Measurements from ENCODE around the gene ADCYAP1R1. TPM values are rescaled to one million over a fixed set of nuclear protein-coding genes. Genes with fewer than 3 reads are reported as not detected.

Gene ADCYAP1R1
- total and polyA plus RNA-seq, 11 donors, result 0.42 to 7.7 (median 1.6) TPM

DNA sequence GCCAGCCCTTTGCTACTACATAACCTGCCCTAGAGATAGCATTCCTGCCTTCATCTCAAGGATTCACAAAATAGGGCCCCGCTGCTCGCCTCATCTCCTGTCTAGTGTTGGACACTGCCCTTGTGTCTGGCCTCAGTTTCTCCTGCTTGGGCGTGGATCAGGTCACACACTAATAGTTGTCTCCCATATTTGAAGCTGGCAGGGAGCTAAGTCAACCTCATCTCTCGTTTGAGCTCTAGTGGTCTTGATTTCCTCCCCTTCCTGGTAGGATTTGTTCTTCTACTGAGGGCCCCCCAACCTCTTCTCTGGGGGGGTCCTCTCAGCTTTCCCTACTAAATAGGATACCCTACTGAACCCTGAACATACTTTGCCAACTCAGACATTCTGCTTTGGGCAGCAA is 42.2 kb downstream of the ADCYAP1R1 start:
- WGBS, 4 donors, result 74 to 79% (median 76%) methylated on average over 4 of the region's 4 CpGs
- no peak for TF ChIP-seq POLR2A (IDR thresholded peaks at IDR 0.05)
- H3K36me3 ChIP-seq, result no peaks in the 10 kb centered on the region
- peaks cover 0 to 15% (median 0%) of the 10 kb centered on the region in 9 donors for H3K27me3 ChIP-seq
- DNase-seq (peak in 1 of 5 donors; percentile 4), ATAC-seq (no peak)
- no peak overlapping the region for H3K4me3 ChIP-seq
- H3K27ac ChIP-seq, result no peak overlapping the region
- H3K4me1 ChIP-seq, result no peaks in the 10 kb centered on the region
- intact Hi-C loops (cut with DNase I), result no loop called here
- no peaks in the 10 kb centered on the region for H3K9me3 ChIP-seq

DNA sequence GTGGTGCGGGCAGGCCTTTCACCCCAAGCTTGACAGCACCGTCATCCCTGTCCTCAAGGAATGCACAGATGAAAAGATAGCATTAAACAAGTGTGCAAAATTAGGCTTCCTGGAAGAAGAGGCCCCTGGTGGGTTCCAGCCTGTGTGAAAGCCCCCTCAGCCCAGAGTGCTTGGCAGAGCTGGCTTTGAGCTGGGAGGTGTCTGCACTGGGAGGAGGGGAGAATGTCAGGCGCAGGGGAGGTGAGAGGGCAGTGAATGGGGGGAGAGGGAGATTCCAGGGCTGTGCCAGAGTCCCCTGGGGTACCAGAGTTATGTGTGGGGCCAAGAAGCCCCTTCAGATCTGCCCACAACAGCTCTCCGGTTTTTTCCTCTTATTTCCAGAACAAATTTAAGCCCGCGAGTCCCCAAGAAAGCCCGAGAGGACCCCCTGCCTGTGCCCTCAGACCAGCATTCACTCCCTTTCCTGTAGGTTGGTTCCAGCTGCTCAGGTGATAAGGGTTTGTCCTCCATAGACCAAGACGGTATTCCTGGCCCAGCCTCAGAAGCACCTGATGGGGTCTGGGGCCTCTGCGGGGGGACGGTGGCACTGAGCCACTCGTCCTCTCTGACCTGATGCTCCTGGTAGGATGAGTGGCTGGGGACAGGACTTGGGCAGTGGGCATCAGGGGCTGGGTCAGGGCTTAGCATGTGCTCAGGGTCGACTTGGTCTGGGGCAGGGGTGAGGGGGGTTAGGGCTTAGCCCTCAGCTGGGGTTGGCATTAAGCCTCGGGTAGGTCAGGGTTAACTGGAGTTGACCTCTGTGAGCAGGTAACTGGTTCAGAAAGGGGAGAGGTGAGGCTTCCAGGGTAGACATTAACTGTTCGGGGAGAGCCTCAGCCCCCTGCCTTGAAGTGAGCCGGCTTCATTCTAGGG is 43.4 kb downstream of the ADCYAP1R1 start:
- no peak for TF ChIP-seq POLR2A (IDR thresholded peaks at IDR 0.05)
- TF ChIP-seq, protein P1, sequence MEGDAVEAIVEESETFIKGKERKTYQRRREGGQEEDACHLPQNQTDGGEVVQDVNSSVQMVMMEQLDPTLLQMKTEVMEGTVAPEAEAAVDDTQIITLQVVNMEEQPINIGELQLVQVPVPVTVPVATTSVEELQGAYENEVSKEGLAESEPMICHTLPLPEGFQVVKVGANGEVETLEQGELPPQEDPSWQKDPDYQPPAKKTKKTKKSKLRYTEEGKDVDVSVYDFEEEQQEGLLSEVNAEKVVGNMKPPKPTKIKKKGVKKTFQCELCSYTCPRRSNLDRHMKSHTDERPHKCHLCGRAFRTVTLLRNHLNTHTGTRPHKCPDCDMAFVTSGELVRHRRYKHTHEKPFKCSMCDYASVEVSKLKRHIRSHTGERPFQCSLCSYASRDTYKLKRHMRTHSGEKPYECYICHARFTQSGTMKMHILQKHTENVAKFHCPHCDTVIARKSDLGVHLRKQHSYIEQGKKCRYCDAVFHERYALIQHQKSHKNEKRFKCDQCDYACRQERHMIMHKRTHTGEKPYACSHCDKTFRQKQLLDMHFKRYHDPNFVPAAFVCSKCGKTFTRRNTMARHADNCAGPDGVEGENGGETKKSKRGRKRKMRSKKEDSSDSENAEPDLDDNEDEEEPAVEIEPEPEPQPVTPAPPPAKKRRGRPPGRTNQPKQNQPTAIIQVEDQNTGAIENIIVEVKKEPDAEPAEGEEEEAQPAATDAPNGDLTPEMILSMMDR (IDR thresholded peaks at IDR 0.05), result no peak
- intact Hi-C loops (cut with DNase I), result no loop called here
- DNase-seq (peak in 1 of 5 donors; percentile 29), ATAC-seq (no peak)
- Histone ChIP-seq H3K9me3 (no peaks in the 10 kb centered on the region), H3K27me3 (peaks cover 0 to 15% (median 0%) of the 10 kb centered on the region in 9 donors), H3K27ac (no peak overlapping the region), H3K4me1 (no peaks in the 10 kb centered on the region), H3K4me3 (no peak overlapping the region), H3K36me3 (no peaks in the 10 kb centered on the region)
- 72 to 87% (median 77%) methylated on average over 8 to 15 of the region's 15 CpGs for WGBS, 4 donors

DNA sequence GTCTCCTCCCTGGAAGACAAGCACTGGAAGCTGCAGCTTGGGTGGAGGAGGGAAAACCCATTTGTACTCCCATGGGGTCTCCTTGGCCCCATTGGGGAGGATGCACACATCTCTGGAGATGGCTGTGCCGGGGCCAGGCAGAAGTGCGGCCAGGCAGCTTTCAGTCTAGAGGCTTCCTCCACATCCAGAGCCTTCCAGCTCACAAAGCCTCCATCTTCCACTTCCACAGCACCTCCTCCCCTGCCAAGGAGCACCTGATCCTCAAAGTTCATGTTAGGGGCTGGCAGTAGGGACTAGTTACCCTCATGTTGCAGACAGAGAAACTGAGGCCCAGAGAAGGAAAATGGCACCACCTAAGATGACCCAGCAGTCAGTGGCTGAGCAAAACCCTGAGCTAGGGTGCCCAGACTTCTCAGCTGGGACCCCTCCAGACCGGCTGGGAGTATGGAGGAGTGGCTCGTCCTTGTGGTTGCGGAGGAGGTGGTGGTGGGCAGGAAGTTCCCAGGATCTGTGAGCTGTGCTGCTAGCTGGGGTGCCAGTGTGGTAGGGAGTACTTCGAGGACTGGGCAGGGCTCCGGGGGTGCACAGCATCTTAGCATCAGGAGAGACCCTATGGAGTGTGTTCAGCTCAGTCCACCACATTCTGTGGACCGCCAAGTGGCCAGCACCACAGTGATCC is 44.2 kb downstream of the ADCYAP1R1 start:
- 56 to 74% (median 63%) methylated on average over 5 to 8 of the region's 8 CpGs for WGBS, 4 donors
- TF ChIP-seq, protein P1 (IDR thresholded peaks at IDR 0.05), result no peak
- TF ChIP-seq POLR2A (IDR thresholded peaks at IDR 0.05), result no peak
- peak in 1 of 4 donors; percentile 37 for ATAC-seq
- no peak overlapping the region for H3K27ac ChIP-seq
- no peaks in the 10 kb centered on the region for H3K4me1 ChIP-seq
- intact Hi-C loops (cut with DNase I), result no loop called here
- H3K36me3 ChIP-seq, result no peaks in the 10 kb centered on the region
- peaks cover 0 to 15% (median 0%) of the 10 kb centered on the region in 9 donors for H3K27me3 ChIP-seq
- H3K4me3 ChIP-seq, result no peak overlapping the region
- H3K9me3 ChIP-seq, result no peaks in the 10 kb centered on the region
- DNase-seq, result peak in 1 of 5 donors; percentile 40

DNA sequence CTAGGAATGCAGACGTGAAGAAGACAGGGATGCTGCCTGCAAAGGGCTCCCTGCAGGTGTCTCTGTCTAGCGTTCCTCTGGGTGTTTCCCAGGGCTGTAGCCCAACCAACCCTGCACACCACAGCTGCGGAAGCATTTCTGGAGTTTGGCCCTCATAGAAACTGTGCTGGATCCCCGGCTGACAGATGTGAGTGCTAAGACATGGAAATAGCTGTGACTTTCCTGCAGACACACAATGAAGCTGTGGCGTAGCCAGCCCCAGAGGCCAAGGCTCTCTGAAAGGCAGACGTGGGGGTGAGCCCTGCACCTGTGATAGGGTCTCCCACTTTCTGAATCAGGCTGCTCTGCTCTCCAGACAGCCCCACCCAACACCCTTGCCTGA is 44.8 kb downstream of the ADCYAP1R1 start:
- H3K36me3 ChIP-seq, result no peaks in the 10 kb centered on the region
- no peak overlapping the region for H3K4me3 ChIP-seq
- DNase-seq (peak in 1 of 5 donors; percentile 25), ATAC-seq (peak in 1 of 4 donors; percentile 11)
- H3K4me1 ChIP-seq, result no peaks in the 10 kb centered on the region
- peaks cover 0 to 15% (median 0%) of the 10 kb centered on the region in 9 donors for H3K27me3 ChIP-seq
- 55 to 66% (median 57%) methylated on average over 6 of the region's 6 CpGs for WGBS, 4 donors
- intact Hi-C loops (cut with DNase I), result no loop called here
- no peaks in the 10 kb centered on the region for H3K9me3 ChIP-seq
- TF ChIP-seq POLR2A (IDR thresholded peaks at IDR 0.05), result no peak
- TF ChIP-seq, protein P1 (IDR thresholded peaks at IDR 0.05), result no peak
- H3K27ac ChIP-seq, result no peak overlapping the region
